Measurements from ENCODE around the gene SPAAR. TPM values are rescaled to one million over a fixed set of nuclear protein-coding genes. Genes with fewer than 3 reads are reported as not detected.
"Not testable (repeated sequence)": the region's sequence is repeated elsewhere in the genome, so short reads cannot be mapped to it uniquely, and the experiment has no call there.

The SPAAR gene
- total and polyA plus RNA-seq, 9 of the 15 experiments (the other 6 are each of a cell fraction or from before 2014, with no cell fraction given) = not detected

- no TSS peak for BruUV-seq (replicated peaks)
- no peak for TF ChIP-seq SIN3B (IDR thresholded peaks at IDR 0.05; ENCODE audit: low read depth)
- no peak for TF ChIP-seq CC2D1A (IDR thresholded peaks at IDR 0.05)
- TF ChIP-seq IRF2 (CRISPR knock-in tag; IDR thresholded peaks at IDR 0.05) = no peak
- WGBS (ENCODE audit: insufficient coverage, low coverage, missing lambda C conversion rate) = 0% methylated on average over 2 of the region's 2 CpGs
- Histone ChIP-seq H3K79me2 (ENCODE audit: control insufficient read depth, insufficient read depth, low read length) (no peaks in the 10 kb centered on the region), H2AFZ (ENCODE audit: low read depth, low read length) (no peak overlapping the region), H3K4me1 (replicated peaks in 1 of 2; ENCODE audit: control insufficient read depth in 2 of 2, insufficient read depth in 2 of 2, low read length in 2 of 2) (no peaks in the 10 kb centered on the region), H3K9ac (ENCODE audit: insufficient read depth in 1 of 2, low read depth in 2 of 2, low read length in 2 of 2) (no peak overlapping the region), H4K20me1 (replicated peaks; ENCODE audit: control insufficient read depth, insufficient read depth, low read length) (no peaks in the 10 kb centered on the region), H3K27me3 (ENCODE audit: control insufficient read depth in 2 of 2, insufficient read depth in 2 of 2, low read length in 2 of 2) (peaks cover 0 to 6% of the 10 kb centered on the region in 2 experiments; a peak in 2 of 5 replicates), H3K4me2 (ENCODE audit: insufficient read depth, low read length) (no peak overlapping the region), H3K27ac (ENCODE audit: extremely low read depth, low read depth, low read length) (no peak overlapping the region), H3K9me1 (ENCODE audit: control insufficient read depth, insufficient read depth, low read length) (no peaks in the 10 kb centered on the region), H3K9me3 (replicated peaks; ENCODE audit: control insufficient read depth, insufficient read depth, low read depth, low read length) (no peaks in the 10 kb centered on the region), H3K4me3 (no peak overlapping the region), H3K36me3 (ENCODE audit: control insufficient read depth, insufficient read depth, low read length) (no peaks in the 10 kb centered on the region)
- no peak for DNase-seq (ENCODE audit: extremely low read depth in 1 of 4, low spot score in 3 of 4)
- in situ Hi-C loops (cut with MboI) (no loop called here), intact Hi-C loops (cut with micrococcal nuclease) (no loop called here)
- ChIA-PET CTCF (ENCODE audit: low intra/inter-chr PET ratio) (no interaction called here), POLR2A (no interaction called here)
- FAIRE-seq = no peak
- no peak for ATAC-seq
Measured at GRCh38 chr9:35896570-35896969, 12.7 kb upstream of the SPAAR start.

- H3K36me3 ChIP-seq (ENCODE audit: control insufficient read depth, insufficient read depth, low read length); DNase-seq (ENCODE audit: extremely low read depth in 1 of 4, low spot score in 3 of 4); CTCF ChIA-PET (ENCODE audit: low intra/inter-chr PET ratio); H3K4me1 ChIP-seq (replicated peaks in 1 of 2; ENCODE audit: control insufficient read depth in 2 of 2, insufficient read depth in 2 of 2, low read length in 2 of 2); FAIRE-seq; H3K4me2 ChIP-seq (ENCODE audit: insufficient read depth, low read length); H2AFZ ChIP-seq (ENCODE audit: low read depth, low read length); H3K4me3 ChIP-seq; H3K27me3 ChIP-seq (ENCODE audit: control insufficient read depth in 2 of 2, insufficient read depth in 2 of 2, low read length in 2 of 2); H3K27ac ChIP-seq (ENCODE audit: extremely low read depth, low read depth, low read length); ATAC-seq; in situ Hi-C loops (cut with MboI); intact Hi-C loops (cut with micrococcal nuclease); H3K9ac ChIP-seq (ENCODE audit: insufficient read depth in 1 of 2, low read depth in 2 of 2, low read length in 2 of 2); H3K9me3 ChIP-seq (replicated peaks; ENCODE audit: control insufficient read depth, insufficient read depth, low read depth, low read length); H4K20me1 ChIP-seq (replicated peaks; ENCODE audit: control insufficient read depth, insufficient read depth, low read length); BruUV-seq (replicated peaks); H3K9me1 ChIP-seq (ENCODE audit: control insufficient read depth, insufficient read depth, low read length); H3K79me2 ChIP-seq (ENCODE audit: control insufficient read depth, insufficient read depth, low read length); POLR2A ChIA-PET: not testable (repeated sequence)
- 0% methylated on average over 7 of the region's 7 CpGs for WGBS (ENCODE audit: insufficient coverage, low coverage, missing lambda C conversion rate)
Measured at GRCh38 chr9:35897376-35898099, 11.8 kb upstream of the SPAAR start.

All from K562 (cell line).